Measurements from ENCODE around the gene FOXA1.

FOXA1 gene

DNA sequence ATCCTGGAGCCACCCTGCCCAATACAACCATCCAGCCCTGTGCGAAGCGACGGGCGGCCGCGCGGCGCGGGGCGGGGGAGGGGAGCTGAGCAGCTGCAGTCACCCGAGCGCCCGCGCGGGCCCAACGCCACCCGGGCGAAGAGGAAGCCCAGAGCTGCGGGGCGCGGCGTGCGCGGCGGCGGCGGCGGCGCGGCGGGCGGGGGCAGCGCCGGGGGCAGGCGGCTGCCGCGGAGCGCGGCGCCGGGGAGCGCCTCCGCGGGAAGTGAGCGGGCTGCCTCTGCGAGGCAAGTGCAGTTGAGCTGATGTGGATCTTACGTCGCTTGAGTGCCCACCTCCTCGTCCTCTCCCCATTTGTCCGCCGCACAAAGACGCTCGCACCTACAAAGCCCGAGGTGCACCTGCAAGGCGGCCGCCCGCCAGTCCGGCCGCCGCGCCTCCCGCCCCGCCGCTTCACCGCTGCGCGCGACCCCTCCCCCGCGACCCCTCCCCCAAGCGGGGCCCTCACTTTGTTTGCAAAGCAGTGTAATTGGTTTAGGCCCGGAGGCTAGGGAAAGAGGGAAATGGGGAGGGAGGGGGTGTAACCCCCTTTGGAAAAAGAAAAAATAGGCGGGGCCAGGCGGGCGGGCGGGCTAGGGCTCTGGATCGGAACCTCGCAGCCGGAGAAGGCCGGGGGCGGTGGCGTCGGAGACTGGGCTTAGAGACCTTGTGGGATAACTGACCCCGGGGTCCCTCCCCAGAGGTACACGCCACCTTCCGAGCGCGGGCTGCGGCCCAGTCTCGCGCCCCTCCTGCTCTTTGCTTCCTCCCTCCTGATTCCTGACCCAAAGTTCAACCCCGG is at the start of gene FOXA1, which contains the start of gene TTC6:
Gene FOXA1 (minus strand): TSS at position 279 of the 838 bp plus-strand sequence. CDS start 277 bp downstream, at position 2.
Gene TTC6 (plus strand): TSS at position 659 of the 838 bp plus-strand sequence. CDS start 26,436 bp downstream, outside the sequence.
- FAIRE-seq (no peak), DNase-seq (ENCODE audit: insufficient read length, low spot score) (peak; percentile 26)
- TF ChIP-seq POLR2A (IDR thresholded peaks at IDR 0.05; ENCODE audit: low read depth, low read length), result no peak

DNA sequence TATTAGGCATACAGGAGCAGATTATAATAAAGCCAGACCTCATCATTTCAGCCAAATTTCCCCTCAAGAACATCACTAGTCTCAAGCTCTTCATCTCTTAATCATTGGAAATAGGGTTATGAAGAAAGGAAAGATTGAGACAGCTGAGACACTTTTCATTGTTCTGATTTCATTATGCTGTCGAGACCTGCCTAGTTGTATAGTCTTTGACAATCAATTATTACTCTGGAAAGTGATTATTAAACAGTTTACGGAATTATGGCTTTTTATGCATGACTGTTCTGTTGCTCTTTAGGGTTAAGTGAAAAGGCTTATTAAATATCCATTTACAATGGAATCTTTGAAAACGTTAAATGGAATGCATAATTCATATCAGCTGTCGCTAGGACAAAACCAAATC is 48.7 kb upstream of the FOXA1 start:
- no peak for TF ChIP-seq POLR2A (IDR thresholded peaks at IDR 0.05; ENCODE audit: low read depth, low read length)
- DNase-seq (ENCODE audit: insufficient read length, low spot score), result no peak
- no peak for FAIRE-seq

DNA sequence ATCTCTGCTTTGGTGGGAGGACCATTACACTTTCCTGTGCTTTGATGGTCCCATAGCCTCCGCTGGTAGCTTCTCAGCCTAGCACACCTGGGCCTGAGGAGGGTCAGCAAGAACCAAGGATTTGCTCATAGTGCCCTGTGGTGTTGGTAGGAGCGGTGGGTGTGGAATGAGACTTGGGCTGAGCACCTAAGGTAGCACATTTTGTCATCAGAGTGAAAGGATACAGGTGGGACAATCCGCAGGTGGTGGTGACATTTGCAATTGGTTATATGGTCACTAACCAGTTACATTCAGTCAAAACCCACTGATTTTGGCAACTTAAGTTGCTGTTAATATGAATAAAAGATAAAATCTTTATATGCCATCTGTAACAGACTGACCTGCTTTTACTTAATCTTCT is 47.1 kb upstream of the FOXA1 start:
- FAIRE-seq (no peak), DNase-seq (ENCODE audit: insufficient read length, low spot score) (no peak)
- TF ChIP-seq POLR2A (IDR thresholded peaks at IDR 0.05; ENCODE audit: low read depth, low read length), result no peak

DNA sequence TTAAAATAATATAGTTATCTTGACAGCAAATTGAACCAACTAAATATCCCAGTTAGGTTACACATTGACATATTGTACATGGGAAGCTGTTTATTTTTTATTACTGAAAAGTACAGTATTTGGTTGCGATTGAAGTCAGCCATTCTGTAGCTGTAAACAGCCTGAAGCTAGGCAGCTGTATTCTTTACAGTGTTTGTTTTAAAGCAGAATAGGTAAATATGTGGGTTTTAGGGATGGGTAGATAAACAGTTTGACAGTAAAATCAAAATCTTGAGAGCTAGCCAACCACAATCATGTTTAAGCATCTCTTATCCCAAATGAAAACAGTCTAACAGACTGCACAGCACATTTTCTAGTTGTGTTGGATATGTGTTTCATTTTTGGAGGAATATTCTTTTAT is 46.1 kb upstream of the FOXA1 start:
- no peak for FAIRE-seq
- no peak for TF ChIP-seq POLR2A (IDR thresholded peaks at IDR 0.05; ENCODE audit: low read depth, low read length)
- DNase-seq (ENCODE audit: insufficient read length, low spot score), result no peak

DNA sequence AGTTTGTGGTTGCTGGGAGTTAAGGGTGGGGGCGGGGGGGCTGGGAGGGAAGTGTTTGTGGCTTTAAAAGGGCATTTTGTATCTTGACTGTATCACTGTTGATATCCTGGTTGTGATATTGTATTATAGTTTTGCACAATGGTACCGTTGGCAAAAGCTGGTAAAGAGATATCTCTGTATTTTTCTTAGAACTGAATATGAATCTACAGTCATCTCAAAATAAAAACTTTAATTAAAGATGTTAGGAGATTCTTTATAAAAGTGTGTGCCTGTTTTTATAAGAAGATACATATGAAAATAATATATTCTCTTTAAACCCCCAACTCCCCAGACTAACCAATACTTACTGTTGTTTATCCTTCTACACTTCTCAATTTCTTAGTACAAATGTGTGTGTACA is 43.5 kb upstream of the FOXA1 start:
- TF ChIP-seq POLR2A (IDR thresholded peaks at IDR 0.05; ENCODE audit: low read depth, low read length), result no peak
- FAIRE-seq (no peak), DNase-seq (ENCODE audit: insufficient read length, low spot score) (no peak)

DNA sequence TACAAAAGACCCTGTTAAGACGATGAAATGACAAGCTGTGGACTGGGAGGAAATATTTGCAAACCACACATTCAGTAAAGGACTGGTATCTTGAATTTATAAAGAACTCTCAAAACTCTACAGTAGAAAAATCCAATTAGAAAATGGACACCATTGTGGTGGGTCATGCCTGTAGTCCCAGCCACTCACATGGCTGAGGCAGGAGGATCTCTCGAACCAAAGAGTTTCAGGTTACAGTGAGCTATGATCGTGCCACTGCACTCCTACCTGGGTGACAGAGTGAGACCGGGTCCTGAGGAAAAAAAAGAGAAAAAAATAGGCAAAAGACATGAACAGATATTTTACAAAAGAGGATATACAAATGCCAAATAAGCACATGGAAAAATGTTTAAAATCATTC is 42.3 kb upstream of the FOXA1 start:
- FAIRE-seq, result no peak
- TF ChIP-seq POLR2A (IDR thresholded peaks at IDR 0.05; ENCODE audit: low read depth, low read length), result no peak
- DNase-seq (ENCODE audit: insufficient read length, low spot score), result no peak

DNA sequence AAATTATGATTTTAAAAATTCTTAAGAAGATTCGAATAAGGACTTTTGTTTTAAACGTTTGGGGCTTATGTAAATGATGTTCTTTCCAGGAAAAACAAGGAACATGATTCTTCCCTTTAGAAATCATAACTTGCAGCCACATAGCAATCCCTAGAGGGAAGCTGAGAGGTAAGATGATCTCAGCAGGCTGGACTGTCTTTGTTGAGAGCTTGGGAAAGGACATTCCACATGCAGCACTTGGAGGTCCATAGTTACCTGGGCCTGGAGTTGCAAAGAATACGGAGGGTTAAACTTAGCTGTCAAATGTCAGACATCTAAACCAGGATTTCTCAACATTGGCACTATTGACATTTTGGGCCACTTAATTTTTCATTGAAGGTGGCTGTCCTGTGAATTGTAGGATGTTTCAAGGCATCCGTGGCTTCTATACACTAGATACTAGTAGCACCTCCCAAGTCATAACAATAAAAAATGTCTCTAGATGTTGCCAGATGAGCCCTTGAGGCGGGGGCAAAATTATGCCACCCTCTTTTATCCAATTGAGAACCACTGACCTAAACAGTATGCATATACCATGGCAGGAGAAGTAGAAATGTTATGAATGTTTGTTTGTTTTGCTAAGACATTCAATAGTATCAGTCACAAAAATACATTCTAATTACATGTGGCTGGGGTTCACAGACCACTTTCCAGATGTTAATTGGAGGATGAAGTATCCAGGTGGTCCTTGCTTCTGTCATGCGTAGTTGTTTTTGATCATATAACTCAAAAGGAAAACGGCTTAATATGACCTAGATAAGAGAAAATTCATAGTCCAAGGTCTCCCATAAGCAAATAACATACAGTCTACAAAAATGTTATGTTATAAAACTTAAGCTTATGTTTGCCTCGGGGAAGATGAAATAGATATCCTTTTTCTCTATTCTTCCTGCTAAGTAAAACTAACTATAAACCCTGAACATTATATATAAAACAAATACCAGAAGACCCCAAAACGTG is 30.8 kb upstream of the FOXA1 start:
- DNase-seq (ENCODE audit: insufficient read length, low spot score) (no peak), FAIRE-seq (no peak)
- TF ChIP-seq POLR2A (IDR thresholded peaks at IDR 0.05; ENCODE audit: low read depth, low read length), result no peak

DNA sequence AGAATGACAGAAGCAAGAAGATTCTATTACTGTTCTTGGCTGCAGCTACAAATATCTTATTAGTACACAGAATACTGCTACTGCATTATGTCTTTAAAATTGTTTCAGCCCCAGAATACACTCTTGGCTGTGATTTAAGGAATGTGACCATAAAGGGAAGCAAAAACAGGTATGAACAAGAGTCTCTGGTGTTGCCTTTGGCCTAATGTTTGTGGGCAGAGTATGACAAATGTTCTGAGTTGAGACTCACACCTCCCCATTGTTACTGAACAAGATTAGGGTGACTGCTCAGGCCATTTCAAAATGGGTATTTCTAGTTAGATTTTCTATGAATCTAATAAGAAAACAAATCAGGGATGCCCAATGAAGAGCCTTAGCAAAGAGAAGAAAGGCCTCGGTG is 28.9 kb upstream of the FOXA1 start:
- FAIRE-seq (no peak), DNase-seq (ENCODE audit: insufficient read length, low spot score) (no peak)
- TF ChIP-seq POLR2A (IDR thresholded peaks at IDR 0.05; ENCODE audit: low read depth, low read length), result no peak

DNA sequence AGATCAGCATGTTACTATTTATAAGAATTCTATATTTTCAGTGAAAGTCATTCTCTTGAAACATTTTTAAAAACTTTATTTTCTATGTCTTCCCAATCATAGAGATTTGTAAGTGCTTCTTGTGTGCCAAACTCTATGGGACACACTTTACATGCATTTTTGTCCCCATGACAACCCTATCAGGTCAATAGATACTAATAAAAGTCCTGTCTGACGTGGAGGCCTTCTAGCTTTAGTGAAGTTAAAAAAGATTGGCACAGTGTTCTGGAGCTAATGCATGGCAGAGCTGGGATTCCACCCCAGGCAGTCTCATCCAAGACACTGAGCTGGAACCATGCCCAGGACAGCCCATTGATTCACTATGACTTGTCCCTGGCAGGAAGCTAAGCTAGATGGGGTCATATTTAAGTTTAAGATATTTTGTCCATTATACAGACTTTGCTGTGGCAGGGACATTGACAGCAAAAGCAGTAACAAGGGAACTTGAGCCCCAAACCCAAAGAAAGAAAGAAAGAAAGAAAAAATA is 28.4 kb upstream of the FOXA1 start:
- FAIRE-seq (no peak), DNase-seq (ENCODE audit: insufficient read length, low spot score) (no peak)
- TF ChIP-seq POLR2A (IDR thresholded peaks at IDR 0.05; ENCODE audit: low read depth, low read length), result no peak

DNA sequence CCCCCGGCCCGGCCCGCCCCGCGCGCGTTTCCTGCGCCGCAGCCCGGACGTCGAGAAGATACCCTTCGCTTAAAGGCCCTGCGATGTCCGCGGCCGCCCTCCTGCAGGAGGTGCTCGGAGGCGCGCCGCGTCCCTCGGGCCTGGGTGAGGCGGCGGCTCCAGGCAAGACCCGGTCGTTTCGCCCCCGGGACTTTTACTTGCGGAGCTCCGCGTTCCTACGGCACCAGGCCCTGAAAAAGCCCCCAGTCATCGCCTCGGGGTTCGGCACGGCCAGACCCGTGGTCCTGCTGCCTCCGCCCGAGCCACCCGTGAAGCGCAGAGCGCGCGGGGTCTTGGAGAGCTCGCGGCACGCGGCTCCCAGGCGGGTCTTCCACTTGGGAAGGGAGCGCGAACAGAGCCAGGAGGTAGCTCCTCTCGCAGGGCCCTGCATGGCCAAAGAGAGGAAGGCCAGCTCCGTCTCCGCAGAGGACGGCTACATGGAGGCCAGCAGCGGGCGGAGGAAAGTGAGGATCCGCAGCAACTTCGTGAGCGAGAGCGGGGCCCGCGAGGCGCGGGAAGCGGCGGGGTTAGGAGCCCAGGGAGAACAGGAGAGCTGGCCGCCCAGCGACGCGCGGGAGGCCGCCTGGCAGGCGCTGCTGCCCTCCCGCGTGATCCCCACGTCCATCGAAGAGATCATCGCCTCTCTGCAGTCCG is 27.3 kb upstream of the FOXA1 start:
- DNase-seq (ENCODE audit: insufficient read length, low spot score) (no peak), FAIRE-seq (no peak)

DNA sequence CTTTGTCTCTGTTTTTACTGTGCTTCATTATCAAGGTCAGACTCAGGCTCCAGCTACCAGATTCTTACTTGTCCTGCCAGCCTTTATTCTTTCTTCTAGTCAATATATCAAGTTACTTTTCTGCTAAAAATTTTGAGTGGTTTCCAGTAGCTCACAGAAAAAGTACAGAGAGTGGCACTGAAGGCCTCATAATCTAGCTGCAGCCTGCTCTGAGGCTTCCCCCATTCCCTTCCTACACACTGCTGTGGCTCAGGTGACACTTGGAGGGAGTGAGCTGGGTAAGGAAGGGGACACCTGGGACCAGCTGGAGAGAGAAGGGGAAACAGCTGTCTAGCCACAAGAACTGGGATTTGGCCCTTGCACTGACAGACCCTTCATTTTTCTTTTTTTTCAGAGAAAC is 25.8 kb upstream of the FOXA1 start:
- no peak for TF ChIP-seq POLR2A (IDR thresholded peaks at IDR 0.05; ENCODE audit: low read depth, low read length)
- DNase-seq (ENCODE audit: insufficient read length, low spot score) (no peak), FAIRE-seq (no peak)

More for the DNA sequence above, 27.3 kb upstream of the FOXA1 start:
- no peak for TF ChIP-seq POLR2A (IDR thresholded peaks at IDR 0.05; ENCODE audit: low read depth, low read length)

DNA sequence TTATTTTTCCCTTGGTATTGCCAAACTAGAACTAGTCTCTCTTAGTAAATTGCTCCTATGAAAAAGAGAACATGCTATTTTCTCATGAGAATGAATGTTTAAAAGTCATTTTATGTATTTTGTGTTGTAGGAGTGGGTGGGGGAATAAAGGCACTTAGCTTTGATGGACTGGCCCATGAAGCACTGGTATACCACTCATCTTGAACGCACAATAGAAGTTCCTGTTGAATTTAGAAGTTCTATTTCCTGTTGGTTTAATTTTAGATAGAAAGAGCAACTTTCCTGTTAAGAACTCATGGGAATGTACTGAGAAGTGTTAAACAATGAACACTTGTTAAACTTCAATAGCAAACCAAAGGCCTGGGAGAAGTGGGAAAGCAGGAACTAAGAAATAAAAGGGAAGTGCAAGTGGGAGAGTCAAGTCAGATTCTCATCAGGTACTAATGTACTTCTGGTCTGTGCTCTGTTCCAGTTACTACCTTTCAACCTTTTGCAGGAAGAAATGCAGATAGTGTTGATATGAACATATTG is 23.5 kb upstream of the FOXA1 start:
- no peak for FAIRE-seq
- no peak for DNase-seq (ENCODE audit: insufficient read length, low spot score)
- no peak for TF ChIP-seq POLR2A (IDR thresholded peaks at IDR 0.05; ENCODE audit: low read depth, low read length)

DNA sequence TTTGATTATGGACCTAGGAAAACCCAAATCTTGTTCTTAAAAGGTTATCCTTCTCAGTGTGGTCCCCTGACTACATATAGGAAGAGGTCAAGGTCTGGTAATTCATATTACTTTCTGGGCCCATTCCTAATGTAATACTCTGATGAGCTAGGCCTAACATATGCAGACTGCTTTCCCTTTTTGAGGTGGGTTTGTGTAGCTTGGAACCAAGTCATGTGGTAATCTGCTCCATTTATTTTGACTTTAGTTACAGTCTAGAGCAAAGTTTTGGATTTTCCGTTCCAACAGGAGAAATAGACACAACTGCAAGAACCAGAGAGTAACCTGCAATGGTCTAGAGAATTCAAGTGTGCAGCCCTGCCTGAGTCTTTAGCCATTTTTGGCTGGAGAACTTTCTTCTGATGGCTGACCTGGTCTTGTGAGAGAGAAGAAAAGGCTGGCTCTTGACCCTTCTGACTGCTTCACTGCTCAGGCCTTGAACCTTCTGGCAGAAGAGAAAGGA is 22.9 kb upstream of the FOXA1 start:
- FAIRE-seq, result no peak
- TF ChIP-seq POLR2A (IDR thresholded peaks at IDR 0.05; ENCODE audit: low read depth, low read length), result no peak
- DNase-seq (ENCODE audit: insufficient read length, low spot score), result no peak
